EH (cell line): ENCODE measurements around the gene CDRT4.
A peak's percentile ranks its signal among the peaks of the same experiment; 100 is the strongest.

Experiments used
- DNase-seq: peaks from one replicate; pipeline ENCODE4 v3.0.0-alpha.2; 2015; ENCODE audit warnings: low read depth

Gene CDRT4

DNA sequence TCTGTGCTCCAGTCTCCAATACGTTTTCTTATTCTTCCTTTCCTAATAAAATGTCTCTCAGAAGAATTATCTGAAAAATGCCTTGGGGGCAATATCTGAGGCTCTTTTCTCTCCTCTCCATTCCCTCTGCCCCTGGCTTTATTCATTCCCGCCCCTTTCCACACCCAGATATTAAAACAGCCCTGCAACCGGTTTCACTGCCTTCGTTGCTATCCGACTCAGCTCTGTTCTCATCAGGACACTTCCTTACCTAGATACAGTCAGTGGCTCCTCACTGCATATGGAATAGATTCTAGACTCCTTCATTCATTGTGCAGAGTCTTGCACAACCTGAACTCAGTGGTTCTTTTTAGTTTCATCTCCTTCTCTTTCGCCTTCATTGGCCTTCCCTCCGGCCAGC is 74.0 kb downstream of the CDRT4 start:
- no peak for DNase-seq

DNA sequence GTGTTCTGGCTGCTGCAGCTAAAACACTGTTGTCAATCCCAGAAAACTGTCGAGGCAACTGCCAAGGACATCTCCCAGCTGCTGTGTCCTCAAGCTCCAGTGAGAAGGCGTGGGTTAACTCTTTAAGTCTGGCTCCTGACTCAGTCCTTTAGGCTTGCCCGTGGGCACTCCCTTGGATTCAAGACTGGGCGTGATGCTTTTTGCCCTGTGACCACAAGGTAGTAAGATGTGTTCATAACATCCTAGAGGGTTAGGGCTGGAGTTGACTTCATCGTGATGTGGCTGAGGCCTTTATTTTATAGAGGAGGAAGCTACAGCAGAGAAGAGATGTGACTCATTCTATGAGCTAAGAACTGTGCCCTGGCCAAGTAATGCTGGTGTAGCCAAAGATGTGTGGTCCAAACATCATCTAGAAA is 75.1 kb downstream of the CDRT4 start:
- peak; percentile 88 for DNase-seq

DNA sequence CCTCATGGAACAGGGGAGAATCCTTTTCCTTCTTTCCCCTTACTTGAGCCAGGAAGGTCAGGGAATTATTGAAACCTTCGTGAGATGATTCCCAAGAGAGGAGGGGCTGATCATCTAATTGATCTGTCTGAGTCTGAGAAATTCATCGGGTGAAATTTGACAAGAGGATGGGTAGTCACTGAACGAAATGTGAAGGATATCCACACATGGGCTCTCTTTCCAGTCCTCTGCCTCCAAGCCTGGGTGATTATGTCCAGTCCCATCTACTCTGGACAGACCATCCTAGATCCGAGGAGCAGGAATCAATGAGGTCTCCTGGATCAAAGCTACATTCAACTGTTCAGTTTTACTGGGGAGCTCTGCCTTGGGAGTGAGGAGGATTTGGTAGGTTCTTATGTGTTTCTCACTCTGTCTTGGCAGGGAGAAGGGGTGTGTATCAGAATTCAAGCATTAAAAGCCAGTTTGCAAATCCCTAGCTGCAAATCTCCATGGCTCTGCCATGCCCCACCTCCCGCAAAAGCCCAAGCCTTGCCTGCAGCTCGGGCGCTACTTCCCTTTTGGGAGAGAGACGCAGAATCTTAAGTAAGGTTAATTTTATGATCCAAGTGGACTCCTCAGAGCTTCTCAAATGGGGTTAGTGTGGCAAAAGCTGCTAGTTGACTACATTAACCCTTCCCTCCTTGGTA is 78.9 kb downstream of the CDRT4 start:
- no peak for DNase-seq

DNA sequence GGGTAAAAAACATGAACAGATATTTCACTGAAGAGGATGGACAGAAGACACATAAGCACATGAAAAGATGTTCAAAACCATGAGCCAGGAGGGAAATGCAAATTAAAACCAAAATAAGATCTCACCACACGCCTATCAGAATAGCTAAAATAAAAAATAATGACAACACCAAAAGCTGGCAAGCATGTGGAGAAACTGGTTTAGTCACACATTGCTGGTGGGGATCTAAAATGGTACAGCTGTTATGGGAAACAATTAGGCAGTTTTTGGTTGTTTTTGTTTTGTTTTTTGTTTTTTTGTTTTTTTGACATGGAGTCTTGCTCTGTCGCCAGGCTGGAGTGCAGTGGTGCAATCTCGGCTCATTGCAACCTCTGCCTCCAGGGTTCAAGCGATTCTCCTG is 81.3 kb downstream of the CDRT4 start:
- no peak for DNase-seq
